Right lobe of liver (tissue), 4 donors: ENCODE results near the gene FSTL3.

Source experiments
- POLR2A ChIP-seq: fragments of 450-650 bp; IDR thresholded peaks from one replicate; pipeline ENCODE4 v1.6.1; 2017; ENCODE audit warnings: antibody characterized with exemption, mild to moderate bottlenecking
- TF ChIP-seq, protein P1 (sequence below), 4 donors: fragments of 200-600 bp in 3 of 4; fragments of 450-650 bp in 1 of 4; IDR thresholded peaks; one replicate each; pipeline versions ENCODE4 v1.5.1 to v1.8.0; 2016 to 2022; ENCODE audit warnings: antibody characterized with exemption in 4 of 4, mild to moderate bottlenecking in 2 of 4
- donor health status: DM: no; HTN: no; CAD: no.
- donor health status: DM: no; HTN: no; CAD: no.
- donor health status: DM: no; HTN: yes; CAD: no.

GRCh38 chr19:664913-665443 lies 11.2 kb upstream of the FSTL3 start:
- TF ChIP-seq, protein P1, sequence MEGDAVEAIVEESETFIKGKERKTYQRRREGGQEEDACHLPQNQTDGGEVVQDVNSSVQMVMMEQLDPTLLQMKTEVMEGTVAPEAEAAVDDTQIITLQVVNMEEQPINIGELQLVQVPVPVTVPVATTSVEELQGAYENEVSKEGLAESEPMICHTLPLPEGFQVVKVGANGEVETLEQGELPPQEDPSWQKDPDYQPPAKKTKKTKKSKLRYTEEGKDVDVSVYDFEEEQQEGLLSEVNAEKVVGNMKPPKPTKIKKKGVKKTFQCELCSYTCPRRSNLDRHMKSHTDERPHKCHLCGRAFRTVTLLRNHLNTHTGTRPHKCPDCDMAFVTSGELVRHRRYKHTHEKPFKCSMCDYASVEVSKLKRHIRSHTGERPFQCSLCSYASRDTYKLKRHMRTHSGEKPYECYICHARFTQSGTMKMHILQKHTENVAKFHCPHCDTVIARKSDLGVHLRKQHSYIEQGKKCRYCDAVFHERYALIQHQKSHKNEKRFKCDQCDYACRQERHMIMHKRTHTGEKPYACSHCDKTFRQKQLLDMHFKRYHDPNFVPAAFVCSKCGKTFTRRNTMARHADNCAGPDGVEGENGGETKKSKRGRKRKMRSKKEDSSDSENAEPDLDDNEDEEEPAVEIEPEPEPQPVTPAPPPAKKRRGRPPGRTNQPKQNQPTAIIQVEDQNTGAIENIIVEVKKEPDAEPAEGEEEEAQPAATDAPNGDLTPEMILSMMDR (IDR thresholded peaks at IDR 0.05): peak; percentile 87 to 95 (median 92)
- TF ChIP-seq POLR2A: no peak
